Breast epithelium (tissue), 3 donors: ENCODE data around the gene HNF4A.

Source experiments
- CTCF ChIP-seq, 3 donors: fragments of 450-650 bp; IDR thresholded peaks; one replicate each; pipeline ENCODE4 v1.5.1; 2016 to 2017; ENCODE audit warnings: antibody characterized with exemption in 3 of 3, mild to moderate bottlenecking in 3 of 3, moderate library complexity in 3 of 3
- POLR2A ChIP-seq: fragments of 450-650 bp; IDR thresholded peaks from one replicate; pipeline ENCODE4 v1.6.1; 2016; ENCODE audit warnings: antibody characterized with exemption, mild to moderate bottlenecking, moderate library complexity
- POLR2AphosphoS5 ChIP-seq, 3 donors: sonication (generic); formaldehyde crosslinking; IDR thresholded peaks; one replicate each; pipeline ENCODE4 v1.6.1; 2017; ENCODE audit warnings: antibody characterized with exemption in 3 of 3

- TF ChIP-seq POLR2AphosphoS5 (IDR thresholded peaks at IDR 0.05) (no peak), CTCF (IDR thresholded peaks at IDR 0.05) (no peak), POLR2A (no peak)
These were observed 36.7 kb downstream of the HNF4A start for GRCh38 chr20:44392088-44392775.
